Aorta (tissue), 5 donors: ENCODE data around the gene PTPRA. TPM values are rescaled to one million over a fixed set of nuclear protein-coding genes. Genes with fewer than 3 reads are reported as not detected.
"Not testable (repeated sequence)": the region's sequence is repeated elsewhere in the genome, so short reads cannot be mapped to it uniquely, and the experiment has no call there.

Experiments
- ATAC-seq: fragments of 200-7000 bp; cut with Tn5 transposase; one replicate; pipeline ENCODE4 v1.9.1; 2022; ENCODE audit warnings: moderate library complexity; ENCODE audit not compliant: low FRiP score
- DNase-seq, 2 donors: peaks; one replicate each; pipeline ENCODE4 v3.0.0-alpha.2; 2020
- H3K27ac ChIP-seq, 2 donors: one replicate each; pipeline ENCODE4 v1.5.1; 2013; ENCODE audit warnings: low read length in 2 of 2, mild to moderate bottlenecking in 2 of 2, moderate library complexity in 2 of 2, control low read depth in 1 of 2, inconsistent platforms in 1 of 2, low read depth in 1 of 2
- H3K27me3 ChIP-seq, 2 donors: one replicate each; pipeline ENCODE4 v1.6.1; 2013; ENCODE audit warnings: control low read depth in 1 of 2, low read length in 1 of 2, mild to moderate bottlenecking in 1 of 2, moderate library complexity in 1 of 2; ENCODE audit not compliant: insufficient read depth in 2 of 2, control insufficient read depth in 1 of 2
- H3K36me3 ChIP-seq, 2 donors: one replicate each; pipeline ENCODE4 v1.6.1; 2013; ENCODE audit warnings: control low read depth in 1 of 2, low read length in 1 of 2, mild to moderate bottlenecking in 1 of 2; ENCODE audit not compliant: insufficient read depth in 2 of 2, control insufficient read depth in 1 of 2
- H3K4me1 ChIP-seq, 2 donors: one replicate each; pipeline ENCODE4 v1.6.1; 2013; ENCODE audit warnings: low read length in 2 of 2, control low read depth in 1 of 2, mild to moderate bottlenecking in 1 of 2, moderate library complexity in 1 of 2; ENCODE audit not compliant: insufficient read depth in 2 of 2, control insufficient read depth in 1 of 2
- H3K4me3 ChIP-seq, 2 donors: one replicate each; pipeline ENCODE4 v1.5.1; 2013; ENCODE audit warnings: low read length in 2 of 2, control low read depth in 1 of 2, mild to moderate bottlenecking in 1 of 2
- H3K9me3 ChIP-seq: one replicate; pipeline ENCODE4 v1.6.1; 2013; ENCODE audit warnings: mild to moderate bottlenecking, low read length; ENCODE audit not compliant: control insufficient read depth
- WGBS, 2 donors: extraction: QIAGEN DNeasy Blood & Tissue Kit; methylation state at CpG; one replicate each; pipeline ENCODE4 v1.1.7; 2013; 5-methylcytosine and 5-hydroxymethylcytosine counted together
- intact Hi-C, 2 donors: fragments of 100-400 bp; cut with DNase I; formaldehyde crosslinking; loops; one replicate each; pipeline versions ENCODE4 v1.14.2 to v1.15.0; 2022
- polyA plus RNA-seq, 2 donors: library from polyadenylated mRNA; stranded (reverse); fragments of 200-250 nt; gene quantifications; one replicate each; pipeline ENCODE4 v1.2.3, GENCODE V29; 2013
- total RNA-seq, 2 donors: library from RNA; stranded (reverse); fragmentation: NEBNext Ultra II Directional; extraction: Animal tissue kit (Norgen Biotek cat#: 25700); gene quantifications; one replicate each; pipeline ENCODE4 v1.2.1, GENCODE V29; 2021
- donor health status: healthy with polysubstance abuse.
- donor health status: Bipolar disorder and iron deficiency.
- donor health status: DM: no; HTN: no; CAD: no.
- donor health status: DM: no; HTN: no; CAD: no.
- donor health status: DM: yes; HTN: yes; CAD: no.

The PTPRA gene
- total and polyA plus RNA-seq, 4 donors: 15.9 to 69.7 (median 49.4) TPM

DNA sequence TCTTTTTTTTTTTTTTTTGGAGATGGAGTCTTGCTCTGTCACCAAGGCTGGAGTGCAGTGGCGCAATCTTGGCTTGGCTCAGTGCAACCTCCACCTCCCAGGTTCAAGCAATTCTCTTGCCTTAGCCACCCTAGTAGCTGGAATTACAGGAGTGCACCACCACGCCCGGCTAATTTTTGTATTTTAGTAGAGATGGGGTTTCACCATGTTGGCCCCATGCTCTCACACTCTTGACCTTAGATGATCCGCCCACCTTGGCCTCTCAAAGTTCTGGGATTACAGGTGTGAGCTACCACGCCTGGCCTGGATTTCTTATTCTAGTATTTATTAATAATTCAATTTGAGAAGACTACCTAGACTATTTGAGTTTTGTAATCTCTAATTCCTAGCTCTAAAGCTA, 142.0 kb downstream of the PTPRA start:
- intact Hi-C loops, H3K4me3 ChIP-seq, ATAC-seq, H3K27me3 ChIP-seq, H3K9me3 ChIP-seq, DNase-seq, H3K27ac ChIP-seq, H3K4me1 ChIP-seq: not testable (repeated sequence)
- 96 to 98% methylated on average over 5 of the region's 5 CpGs for WGBS, 2 donors
- H3K36me3 ChIP-seq: peaks cover 0 to 11% of the 10 kb centered on the region in 2 donors

GRCh38 chr20:3021327-3021726, 148.0 kb downstream of the PTPRA start:
- ATAC-seq (peak; percentile 11), DNase-seq (no peak)
- Histone ChIP-seq H3K9me3 (no peaks in the 10 kb centered on the region), H3K4me3 (no peak overlapping the region), H3K27me3 (no peaks in the 10 kb centered on the region), H3K27ac (no peak overlapping the region), H3K36me3 (peaks cover 0 to 10% of the 10 kb centered on the region in 2 donors), H3K4me1 (no peaks in the 10 kb centered on the region)
- intact Hi-C loops: no loop called here
- WGBS, 2 donors: 87 to 92% methylated on average over 4 of the region's 4 CpGs

- DNase-seq: no peak
- peaks cover 0 to 15% of the 10 kb centered on the region in 2 donors for H3K36me3 ChIP-seq
- H3K4me3 ChIP-seq: no peak overlapping the region
- H3K27me3 ChIP-seq: no peaks in the 10 kb centered on the region
- no peaks in the 10 kb centered on the region for H3K4me1 ChIP-seq
- no peak for ATAC-seq
- intact Hi-C loops: no loop called here
- no peaks in the 10 kb centered on the region for H3K9me3 ChIP-seq
- 95% methylated on average over 5 of the region's 5 CpGs for WGBS, 2 donors
- H3K27ac ChIP-seq: no peak overlapping the region
These were observed 148.5 kb downstream of the PTPRA start for GRCh38 chr20:3021777-3022176.

- WGBS, 2 donors: 84 to 88% methylated on average over 20 of the region's 20 CpGs
- H3K27me3 ChIP-seq, H3K4me1 ChIP-seq, intact Hi-C loops, H3K4me3 ChIP-seq, DNase-seq, ATAC-seq, H3K27ac ChIP-seq, H3K9me3 ChIP-seq: not testable (repeated sequence)
- H3K36me3 ChIP-seq: peaks cover 0 to 17% of the 10 kb centered on the region in 2 donors
These were observed 149.5 kb downstream of the PTPRA start for GRCh38 chr20:3022559-3023490.

GRCh38 chr20:3027987-3028386, 154.7 kb downstream of the PTPRA start:
- intact Hi-C loops: no loop called here
- ATAC-seq (no peak), DNase-seq (no peak)
- peaks cover 0 to 15% of the 10 kb centered on the region in 2 donors for H3K36me3 ChIP-seq
- no peak overlapping the region for H3K27ac ChIP-seq
- H3K4me3 ChIP-seq: no peak overlapping the region
- 74 to 86% methylated on average over 2 of the region's 2 CpGs for WGBS, 2 donors
- no peaks in the 10 kb centered on the region for H3K9me3 ChIP-seq
- no peaks in the 10 kb centered on the region for H3K27me3 ChIP-seq
- no peaks in the 10 kb centered on the region for H3K4me1 ChIP-seq

- H3K36me3 ChIP-seq: peaks cover 0 to 8% of the 10 kb centered on the region in 2 donors
- intact Hi-C loops: no loop called here
- H3K9me3 ChIP-seq: no peaks in the 10 kb centered on the region
- 90 to 93% methylated on average over 3 of the region's 3 CpGs for WGBS, 2 donors
- no peak overlapping the region for H3K27ac ChIP-seq
- no peaks in the 10 kb centered on the region for H3K4me1 ChIP-seq
- no peaks in the 10 kb centered on the region for H3K27me3 ChIP-seq
- DNase-seq: no peak
- no peak overlapping the region for H3K4me3 ChIP-seq
- ATAC-seq: no peak
These were observed 158.4 kb downstream of the PTPRA start for GRCh38 chr20:3031524-3032147.

DNA sequence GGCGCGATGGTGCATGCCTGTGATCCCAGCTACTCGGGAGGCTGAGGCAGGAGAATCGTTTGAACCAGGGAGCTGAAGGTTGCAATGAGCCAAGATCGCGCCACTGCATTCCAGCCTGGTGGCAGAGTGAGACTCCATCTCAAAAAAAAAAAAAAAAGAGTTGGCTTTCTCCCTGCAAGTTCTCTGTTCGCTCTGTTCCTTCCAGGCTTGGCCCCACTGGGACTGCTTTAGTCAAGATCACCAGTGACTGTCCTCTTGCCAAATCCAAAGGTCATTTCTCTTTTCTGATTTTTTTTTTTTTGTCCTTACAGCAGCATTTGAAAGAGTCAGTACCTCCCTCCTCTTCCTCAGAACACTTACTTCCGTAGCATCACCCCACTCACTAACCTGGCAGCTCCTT, 159.3 kb downstream of the PTPRA start:
- DNase-seq (no peak), ATAC-seq (peak; percentile 48)
- Histone ChIP-seq H3K36me3 (peaks cover 0 to 12% of the 10 kb centered on the region in 2 donors), H3K27ac (no peak overlapping the region), H3K4me1 (no peaks in the 10 kb centered on the region), H3K27me3 (no peaks in the 10 kb centered on the region), H3K4me3 (no peak overlapping the region), H3K9me3 (no peaks in the 10 kb centered on the region)
- WGBS, 2 donors: 44 to 51% methylated on average over 8 of the region's 8 CpGs
- intact Hi-C loops: no loop called here

GRCh38 chr20:3037654-3038053, 164.4 kb downstream of the PTPRA start:
- Histone ChIP-seq H3K4me3 (no peak overlapping the region), H3K4me1 (no peaks in the 10 kb centered on the region), H3K9me3 (no peaks in the 10 kb centered on the region), H3K27ac (no peak overlapping the region), H3K27me3 (no peaks in the 10 kb centered on the region), H3K36me3 (peaks cover 0 to 10% of the 10 kb centered on the region in 2 donors)
- WGBS, 2 donors: 88 to 90% methylated on average over 3 of the region's 3 CpGs
- ATAC-seq: no peak
- DNase-seq: no peak
- intact Hi-C loops: no loop called here
